Gastrocnemius medialis (tissue), 4 donors: ENCODE data around the gene POLE3.

Source experiments
- POLR2A ChIP-seq, 2 donors: fragments of 450-650 bp; IDR thresholded peaks; one replicate each; pipeline ENCODE4 v1.6.1; 2017; ENCODE audit warnings: antibody characterized with exemption in 2 of 2, mild to moderate bottlenecking in 2 of 2, moderate library complexity in 2 of 2
- TF ChIP-seq, protein P1 (sequence below), 5 experiments: fragments of 450-650 bp in 3 of 5; fragments of 200-600 bp in 2 of 5; sonication (generic) in 2 of 5; IDR thresholded peaks in 4 of 5; conservative IDR thresholded peaks in 1 of 5; 1 replicate in 4 of 5; 2 replicates in 1 of 5; pipeline ENCODE4 v1.5.1; 2016 to 2019; ENCODE audit warnings: antibody characterized with exemption in 5 of 5, mild to moderate bottlenecking in 3 of 5, moderate library complexity in 3 of 5

- TF ChIP-seq, protein P1, sequence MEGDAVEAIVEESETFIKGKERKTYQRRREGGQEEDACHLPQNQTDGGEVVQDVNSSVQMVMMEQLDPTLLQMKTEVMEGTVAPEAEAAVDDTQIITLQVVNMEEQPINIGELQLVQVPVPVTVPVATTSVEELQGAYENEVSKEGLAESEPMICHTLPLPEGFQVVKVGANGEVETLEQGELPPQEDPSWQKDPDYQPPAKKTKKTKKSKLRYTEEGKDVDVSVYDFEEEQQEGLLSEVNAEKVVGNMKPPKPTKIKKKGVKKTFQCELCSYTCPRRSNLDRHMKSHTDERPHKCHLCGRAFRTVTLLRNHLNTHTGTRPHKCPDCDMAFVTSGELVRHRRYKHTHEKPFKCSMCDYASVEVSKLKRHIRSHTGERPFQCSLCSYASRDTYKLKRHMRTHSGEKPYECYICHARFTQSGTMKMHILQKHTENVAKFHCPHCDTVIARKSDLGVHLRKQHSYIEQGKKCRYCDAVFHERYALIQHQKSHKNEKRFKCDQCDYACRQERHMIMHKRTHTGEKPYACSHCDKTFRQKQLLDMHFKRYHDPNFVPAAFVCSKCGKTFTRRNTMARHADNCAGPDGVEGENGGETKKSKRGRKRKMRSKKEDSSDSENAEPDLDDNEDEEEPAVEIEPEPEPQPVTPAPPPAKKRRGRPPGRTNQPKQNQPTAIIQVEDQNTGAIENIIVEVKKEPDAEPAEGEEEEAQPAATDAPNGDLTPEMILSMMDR (IDR thresholded peaks at IDR 0.05 in 4 of 5, conservative IDR thresholded peaks at IDR 0.05 in 1 of 5), result no peak
- no peak for TF ChIP-seq POLR2A (IDR thresholded peaks at IDR 0.05)
Measured at GRCh38 chr9:113417370-113417769, 6.9 kb upstream of the POLE3 start.
